ENCODE data around the gene TRIM43B. TPM values are rescaled to one million over a fixed set of nuclear protein-coding genes. Genes with fewer than 3 reads are reported as not detected.
"Not testable (repeated sequence)": the region's sequence is repeated elsewhere in the genome, so short reads cannot be mapped to it uniquely, and the experiment has no call there.

Gene TRIM43B
- total RNA-seq, 2 experiments from 2014 or later: 0.34 TPM; not detected in 1

DNA sequence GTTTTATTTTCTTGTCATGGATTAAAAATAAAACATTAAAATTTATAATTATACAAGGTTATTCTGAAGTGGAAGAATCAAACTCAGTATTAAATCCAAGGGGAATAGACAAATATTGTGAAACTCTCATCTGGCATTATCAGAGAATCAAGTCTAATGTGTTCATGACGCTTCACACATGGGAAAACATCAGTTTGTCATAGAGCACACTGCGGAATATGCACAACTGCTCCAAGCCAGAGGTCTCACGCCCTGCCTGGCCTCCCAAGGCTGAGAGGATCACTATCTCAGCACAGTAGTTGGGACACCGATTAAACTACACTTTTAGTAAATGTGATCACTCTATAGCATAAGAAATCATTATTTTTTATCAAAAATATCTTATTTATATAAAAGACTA, 20.7 kb upstream of the TRIM43B start:
- Histone ChIP-seq H2AFZ (ENCODE audit: low read length) (no peak overlapping the region), H3K4me3 (ENCODE audit: low read depth, low read length, poor library complexity, severe bottlenecking) (no peak overlapping the region), H3K9me3 (ENCODE audit: low read length) (no peaks in the 10 kb centered on the region), H3K27ac (ENCODE audit: low read depth, low read length, poor library complexity, severe bottlenecking) (no peak overlapping the region), H3K4me1 (ENCODE audit: insufficient read depth, low read length, poor library complexity, severe bottlenecking) (no peaks in the 10 kb centered on the region), H3K4me2 (ENCODE audit: low read length) (no peak overlapping the region), H3K79me2 (ENCODE audit: insufficient read depth, low read depth, low read length) (no peaks in the 10 kb centered on the region), H3K9me2 (ENCODE audit: insufficient read depth, low read length) (no peaks in the 10 kb centered on the region), H4K20me1 (ENCODE audit: insufficient read depth, low read length) (no peaks in the 10 kb centered on the region), H3K36me3 (ENCODE audit: insufficient read depth, low read length) (no peaks in the 10 kb centered on the region)
- BruUV-seq (replicated peaks): no TSS peak
- intact Hi-C loops (cut with micrococcal nuclease; ENCODE audit: unreplicated experiment): no loop called here
- TF ChIP-seq EZH2phosphoT487 (IDR thresholded peaks at IDR 0.05; ENCODE audit: borderline replicate concordance, low read depth, low read length) (no peak), CTCF (conservative IDR thresholded peaks at IDR 0.05; ENCODE audit: low read length) (no peak)
- no peak for DNase-seq (ENCODE audit: low spot score)
- CTCF ChIA-PET (ENCODE audit: unreplicated experiment): no interaction called here
- POLR2A ChIA-PET: no interaction called here

- no peak for TF ChIP-seq CTCF (conservative IDR thresholded peaks at IDR 0.05; ENCODE audit: low read length)
- TF ChIP-seq EZH2phosphoT487 (IDR thresholded peaks at IDR 0.05; ENCODE audit: borderline replicate concordance, low read depth, low read length): no peak
- no TSS peak for BruUV-seq (replicated peaks)
- H3K79me2 ChIP-seq (ENCODE audit: insufficient read depth, low read depth, low read length): no peaks in the 10 kb centered on the region
- POLR2A ChIA-PET: no interaction called here
- H4K20me1 ChIP-seq (ENCODE audit: insufficient read depth, low read length): no peaks in the 10 kb centered on the region
- H3K4me3 ChIP-seq (ENCODE audit: low read depth, low read length, poor library complexity, severe bottlenecking): no peak overlapping the region
- intact Hi-C loops (cut with micrococcal nuclease; ENCODE audit: unreplicated experiment): no loop called here
- H3K27ac ChIP-seq (ENCODE audit: low read depth, low read length, poor library complexity, severe bottlenecking): no peak overlapping the region
- H3K4me1 ChIP-seq (ENCODE audit: insufficient read depth, low read length, poor library complexity, severe bottlenecking): no peaks in the 10 kb centered on the region
- H3K36me3 ChIP-seq (ENCODE audit: insufficient read depth, low read length): no peaks in the 10 kb centered on the region
- DNase-seq (ENCODE audit: low spot score): no peak
- no peaks in the 10 kb centered on the region for H3K9me2 ChIP-seq (ENCODE audit: insufficient read depth, low read length)
- CTCF ChIA-PET (ENCODE audit: unreplicated experiment): no interaction called here
- H2AFZ ChIP-seq (ENCODE audit: low read length): no peak overlapping the region
- no peaks in the 10 kb centered on the region for H3K9me3 ChIP-seq (ENCODE audit: low read length)
- no peak overlapping the region for H3K4me2 ChIP-seq (ENCODE audit: low read length)
Observed at GRCh38 chr2:95500854-95501253, 16.3 kb upstream of the TRIM43B start.

DNA sequence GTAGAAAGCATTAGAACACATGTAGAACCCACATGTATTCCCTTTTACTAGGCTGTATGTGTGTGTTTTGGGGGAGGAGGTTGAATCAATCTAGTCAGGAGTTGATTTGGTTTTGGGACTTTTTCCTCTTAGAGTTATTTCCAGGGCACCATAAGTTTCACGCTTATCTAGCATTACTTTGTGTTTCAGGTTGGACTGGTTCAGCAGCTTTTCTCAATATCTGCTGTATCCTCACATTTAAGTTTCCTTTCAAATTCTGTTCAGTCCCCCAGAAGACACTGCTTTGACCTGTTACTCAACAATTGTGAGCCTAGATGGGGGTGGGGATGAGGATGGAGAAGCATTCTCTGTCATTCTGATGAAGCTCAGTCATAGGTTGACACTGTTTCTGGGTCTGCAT, 7.5 kb upstream of the TRIM43B start:
- H3K4me2 ChIP-seq (ENCODE audit: low read length); H3K27ac ChIP-seq (ENCODE audit: low read depth, low read length, poor library complexity, severe bottlenecking); H3K4me3 ChIP-seq (ENCODE audit: low read depth, low read length, poor library complexity, severe bottlenecking); H2AFZ ChIP-seq (ENCODE audit: low read length); H3K36me3 ChIP-seq (ENCODE audit: insufficient read depth, low read length); H3K9me3 ChIP-seq (ENCODE audit: low read length); H3K79me2 ChIP-seq (ENCODE audit: insufficient read depth, low read depth, low read length); H3K9me2 ChIP-seq (ENCODE audit: insufficient read depth, low read length); CTCF ChIA-PET (ENCODE audit: unreplicated experiment); BruUV-seq (replicated peaks); H4K20me1 ChIP-seq (ENCODE audit: insufficient read depth, low read length); intact Hi-C loops (cut with micrococcal nuclease; ENCODE audit: unreplicated experiment); DNase-seq (ENCODE audit: low spot score); H3K4me1 ChIP-seq (ENCODE audit: insufficient read depth, low read length, poor library complexity, severe bottlenecking): not testable (repeated sequence)
- POLR2A ChIA-PET: interaction anchor here (0.7 kb wide), 1 partner anchor 29 kb away, joined by 3 read pairs; no protein-coding TSS in a partner anchor

DNA sequence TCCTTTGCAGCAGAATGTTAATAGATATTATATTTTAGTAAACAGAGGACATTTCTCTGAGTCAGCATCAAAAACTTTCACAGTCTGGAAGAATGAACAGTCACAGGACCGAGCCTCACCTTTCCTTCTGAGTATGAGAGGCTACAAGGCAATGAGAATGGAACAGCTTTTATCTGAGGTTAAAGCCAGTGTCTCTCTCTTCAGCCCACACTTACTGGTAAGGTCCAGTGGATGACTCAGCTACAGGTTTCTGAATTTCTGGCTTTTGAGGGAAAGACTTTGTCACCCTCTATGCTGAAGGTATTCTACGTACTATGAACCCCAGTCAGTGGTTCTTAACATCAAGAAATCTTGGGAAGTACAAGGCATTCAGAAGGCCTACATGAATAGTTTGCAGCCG, 9.5 kb downstream of the TRIM43B start:
- POLR2A ChIA-PET; H3K9me2 ChIP-seq (ENCODE audit: insufficient read depth, low read length); H3K4me3 ChIP-seq (ENCODE audit: low read depth, low read length, poor library complexity, severe bottlenecking): not testable (repeated sequence)

DNA sequence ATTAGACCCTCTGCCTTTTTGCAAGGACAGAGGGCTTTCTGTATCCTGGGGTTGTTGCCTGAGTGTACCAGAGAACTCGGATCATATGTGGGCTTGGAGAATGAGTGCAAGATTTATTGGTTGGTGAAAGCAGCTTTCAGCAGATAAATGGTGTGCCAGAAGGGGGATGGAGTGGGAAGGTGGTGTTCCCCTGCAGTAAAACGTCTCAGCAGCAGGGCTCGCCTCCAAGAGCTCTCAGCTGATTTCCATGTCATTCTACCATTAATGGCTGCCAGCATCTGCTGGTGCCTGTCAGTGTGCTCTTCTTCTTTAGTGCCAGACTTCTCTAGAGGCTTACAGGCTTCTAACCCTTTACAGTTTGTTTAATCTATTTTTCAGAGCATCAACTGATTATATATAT, 16.6 kb downstream of the TRIM43B start:
- intact Hi-C loops (cut with micrococcal nuclease; ENCODE audit: unreplicated experiment); H3K27ac ChIP-seq (ENCODE audit: low read depth, low read length, poor library complexity, severe bottlenecking); H4K20me1 ChIP-seq (ENCODE audit: insufficient read depth, low read length); H3K4me1 ChIP-seq (ENCODE audit: insufficient read depth, low read length, poor library complexity, severe bottlenecking); H3K9me2 ChIP-seq (ENCODE audit: insufficient read depth, low read length); H3K4me2 ChIP-seq (ENCODE audit: low read length); H2AFZ ChIP-seq (ENCODE audit: low read length); POLR2A ChIA-PET; DNase-seq (ENCODE audit: low spot score); H3K36me3 ChIP-seq (ENCODE audit: insufficient read depth, low read length); BruUV-seq (replicated peaks); H3K4me3 ChIP-seq (ENCODE audit: low read depth, low read length, poor library complexity, severe bottlenecking); H3K79me2 ChIP-seq (ENCODE audit: insufficient read depth, low read depth, low read length); CTCF ChIA-PET (ENCODE audit: unreplicated experiment); H3K9me3 ChIP-seq (ENCODE audit: low read length): not testable (repeated sequence)

More for the DNA sequence above, 9.5 kb downstream of the TRIM43B start:
- H3K9me3 ChIP-seq (ENCODE audit: low read length); DNase-seq (ENCODE audit: low spot score); BruUV-seq (replicated peaks); H3K4me1 ChIP-seq (ENCODE audit: insufficient read depth, low read length, poor library complexity, severe bottlenecking); H3K79me2 ChIP-seq (ENCODE audit: insufficient read depth, low read depth, low read length); H2AFZ ChIP-seq (ENCODE audit: low read length); intact Hi-C loops (cut with micrococcal nuclease; ENCODE audit: unreplicated experiment); H3K27ac ChIP-seq (ENCODE audit: low read depth, low read length, poor library complexity, severe bottlenecking); H3K36me3 ChIP-seq (ENCODE audit: insufficient read depth, low read length); CTCF ChIA-PET (ENCODE audit: unreplicated experiment); H3K4me2 ChIP-seq (ENCODE audit: low read length); H4K20me1 ChIP-seq (ENCODE audit: insufficient read depth, low read length): not testable (repeated sequence)

Measured in OCI-LY7 (cell line).